ENCODE measurements around the gene SMIM24.

DNA sequence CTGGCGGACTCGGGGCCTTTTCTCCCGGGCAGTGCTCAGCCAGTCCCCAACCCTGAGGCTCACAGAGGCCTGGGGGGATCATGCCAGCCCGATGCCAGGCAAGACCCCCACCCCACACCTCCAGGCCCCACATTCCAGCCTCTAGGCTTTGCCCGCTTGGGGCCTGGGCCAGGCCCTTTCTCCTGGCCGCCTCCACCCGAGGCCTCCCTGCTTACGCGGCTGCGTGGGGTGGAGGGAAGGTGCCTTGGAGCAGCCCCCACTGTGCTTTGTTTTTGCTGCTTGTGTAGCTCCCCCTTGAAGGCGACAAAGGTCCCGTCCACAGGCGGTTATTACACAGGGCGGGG, 38.4 kb downstream of the SMIM24 start:
- TF ChIP-seq MAZ (CRISPR knock-in tag; conservative IDR thresholded peaks at IDR 0.05 in 1 of 2, IDR thresholded peaks at IDR 0.05 in 1 of 2) (no peak), SAFB2 (IDR thresholded peaks at IDR 0.05; ENCODE audit: borderline replicate concordance, low read depth, low read length, severe bottlenecking) (no peak), POLR2AphosphoS5 (IDR thresholded peaks at IDR 0.05; ENCODE audit: control insufficient read depth, insufficient read depth, low read depth, low read length) (no peak), TAF1 (IDR thresholded peaks at IDR 0.05; ENCODE audit: control insufficient read depth, extremely low read depth, insufficient read depth, low read length, severe bottlenecking) (no peak), GTF2A2 (tag; IDR thresholded peaks at IDR 0.05) (no peak), SP1 (CRISPR knock-in tag; IDR thresholded peaks at IDR 0.05) (no peak), ZNF121 (CRISPR knock-in tag; conservative IDR thresholded peaks at IDR 0.05) (no peak), ZNF133 (CRISPR knock-in tag; IDR thresholded peaks at IDR 0.05) (no peak)
- TF ChIP-seq, protein P1, sequence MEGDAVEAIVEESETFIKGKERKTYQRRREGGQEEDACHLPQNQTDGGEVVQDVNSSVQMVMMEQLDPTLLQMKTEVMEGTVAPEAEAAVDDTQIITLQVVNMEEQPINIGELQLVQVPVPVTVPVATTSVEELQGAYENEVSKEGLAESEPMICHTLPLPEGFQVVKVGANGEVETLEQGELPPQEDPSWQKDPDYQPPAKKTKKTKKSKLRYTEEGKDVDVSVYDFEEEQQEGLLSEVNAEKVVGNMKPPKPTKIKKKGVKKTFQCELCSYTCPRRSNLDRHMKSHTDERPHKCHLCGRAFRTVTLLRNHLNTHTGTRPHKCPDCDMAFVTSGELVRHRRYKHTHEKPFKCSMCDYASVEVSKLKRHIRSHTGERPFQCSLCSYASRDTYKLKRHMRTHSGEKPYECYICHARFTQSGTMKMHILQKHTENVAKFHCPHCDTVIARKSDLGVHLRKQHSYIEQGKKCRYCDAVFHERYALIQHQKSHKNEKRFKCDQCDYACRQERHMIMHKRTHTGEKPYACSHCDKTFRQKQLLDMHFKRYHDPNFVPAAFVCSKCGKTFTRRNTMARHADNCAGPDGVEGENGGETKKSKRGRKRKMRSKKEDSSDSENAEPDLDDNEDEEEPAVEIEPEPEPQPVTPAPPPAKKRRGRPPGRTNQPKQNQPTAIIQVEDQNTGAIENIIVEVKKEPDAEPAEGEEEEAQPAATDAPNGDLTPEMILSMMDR (IDR thresholded peaks at IDR 0.05 in 2 of 3, conservative IDR thresholded peaks at IDR 0.05 in 1 of 3; ENCODE audit: insufficient read depth in 2 of 3, low read depth in 1 of 3, low read length in 3 of 3), result no peak
